Loucy (cell line): ENCODE results near the gene FIBCD1.

Source experiments
- H2AFZ ChIP-seq: fragments of 200-600 bp; sonication (generic); 2 replicates; pipeline ENCODE4 v1.6.0; 2016; ENCODE audit warnings: antibody characterized with exemption, mild to moderate bottlenecking, low read length, moderate library complexity
- H3F3A ChIP-seq: fragments of 200-600 bp; 2 replicates; pipeline ENCODE4 v1.6.0; 2016; ENCODE audit warnings: antibody characterized with exemption, low read depth, mild to moderate bottlenecking
- H3K27me3 ChIP-seq: fragments of 200-600 bp; sonication (generic); 2 replicates; pipeline ENCODE4 v1.6.1; 2014; ENCODE audit warnings: low read length, mild to moderate bottlenecking; ENCODE audit not compliant: insufficient read depth, poor library complexity, severe bottlenecking
- H3K36me3 ChIP-seq: fragments of 200-600 bp; sonication (generic); 2 replicates; pipeline ENCODE4 v1.6.1; 2016; ENCODE audit warnings: low read length; ENCODE audit not compliant: insufficient read depth
- H3K4me1 ChIP-seq: fragments of 200-600 bp; sonication (generic); 2 replicates; pipeline ENCODE4 v1.5.1; 2014; ENCODE audit warnings: low read length, mild to moderate bottlenecking; ENCODE audit not compliant: insufficient read depth, poor library complexity, severe bottlenecking
- H3K4me2 ChIP-seq: fragments of 200-600 bp; sonication (generic); 2 replicates; pipeline ENCODE4 v1.6.0; 2014; ENCODE audit warnings: antibody characterized with exemption, low read length, low read depth, mild to moderate bottlenecking; ENCODE audit not compliant: poor library complexity, severe bottlenecking
- H3K4me3 ChIP-seq: fragments of 200-600 bp; sonication (generic); 2 replicates; pipeline ENCODE4 v1.5.1; 2014; ENCODE audit warnings: low read length, mild to moderate bottlenecking, mixed read lengths; ENCODE audit not compliant: poor library complexity, severe bottlenecking
- H3K79me2 ChIP-seq: fragments of 200-600 bp; sonication (generic); 2 replicates; pipeline ENCODE4 v1.6.1; 2014; ENCODE audit warnings: low read length; ENCODE audit not compliant: insufficient read depth
- H3K9ac ChIP-seq: fragments of 200-600 bp; sonication (generic); 2 replicates; pipeline ENCODE4 v1.6.0; 2014; ENCODE audit warnings: mild to moderate bottlenecking, low read depth, low read length, moderate library complexity; ENCODE audit not compliant: poor library complexity, severe bottlenecking
- H3K9me2 ChIP-seq: fragments of 200-600 bp; sonication (generic); replicated peaks from 2 replicates; pipeline ENCODE4 v1.6.1; 2016; ENCODE audit warnings: low read depth, low read length, mixed read lengths
- H3K9me3 ChIP-seq: fragments of 200-600 bp; sonication (generic); 2 replicates; pipeline ENCODE4 v1.6.1; 2014; ENCODE audit warnings: mild to moderate bottlenecking, antibody characterized with exemption, low read length, low read depth; ENCODE audit not compliant: insufficient read depth
- H4K20me1 ChIP-seq: fragments of 200-600 bp; sonication (generic); 2 replicates; pipeline ENCODE4 v1.6.0; 2014; ENCODE audit warnings: antibody characterized with exemption, low read length, mild to moderate bottlenecking; ENCODE audit not compliant: insufficient read depth, poor library complexity, severe bottlenecking
- EZH2phosphoT487 ChIP-seq: fragments of 200-600 bp; IDR thresholded peaks from 2 replicates; pipeline ENCODE4 v1.6.1; 2018; ENCODE audit warnings: antibody characterized with exemption, mild to moderate bottlenecking, moderate library complexity, borderline replicate concordance
- TF ChIP-seq, protein P1 (sequence below): fragments of 200-600 bp; sonication (generic); conservative IDR thresholded peaks from 2 replicates; pipeline ENCODE4 v1.5.1; 2014; ENCODE audit warnings: mild to moderate bottlenecking, antibody characterized with exemption, low read length

The FIBCD1 gene

DNA sequence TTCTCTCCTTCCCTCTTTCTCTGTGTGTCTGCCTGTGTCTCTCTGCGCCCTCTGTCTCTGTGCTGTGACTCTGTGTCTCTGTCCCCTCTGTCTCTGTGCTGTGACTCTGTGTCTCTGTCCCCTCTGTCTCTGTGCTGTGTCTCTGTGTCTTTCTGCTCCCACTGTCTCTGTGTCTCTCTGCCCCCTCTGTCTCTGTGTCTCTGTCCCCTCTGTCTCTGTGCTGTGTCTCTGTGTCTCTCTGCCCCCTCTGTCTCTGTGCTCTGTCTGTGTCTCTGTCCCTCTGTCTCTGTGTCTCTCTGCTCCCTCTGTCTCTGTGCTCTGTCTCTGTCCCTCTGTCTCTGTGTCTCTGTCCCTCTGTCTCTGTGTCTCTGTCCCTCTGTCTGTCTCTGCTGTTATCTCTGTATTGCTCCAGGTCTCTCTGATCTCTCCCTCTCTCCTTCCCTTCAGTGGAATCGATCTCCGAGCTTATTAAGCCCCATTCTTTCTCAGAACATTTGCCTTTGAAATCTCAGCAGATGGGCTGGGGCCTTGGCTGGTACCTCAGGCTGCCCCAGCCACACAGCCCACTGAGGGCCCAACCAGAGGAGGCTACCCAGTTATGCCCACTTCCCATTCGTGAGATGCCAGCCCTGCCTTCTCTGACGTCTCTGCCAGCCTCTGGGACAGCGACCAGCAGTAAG lies 33.4 kb upstream of the FIBCD1 start:
- H3K79me2 ChIP-seq = no peaks in the 10 kb centered on the region
- no peak overlapping the region for H3K9ac ChIP-seq
- H4K20me1 ChIP-seq = no peaks in the 10 kb centered on the region
- H3K9me3 ChIP-seq = no peaks in the 10 kb centered on the region
- TF ChIP-seq, protein P1, sequence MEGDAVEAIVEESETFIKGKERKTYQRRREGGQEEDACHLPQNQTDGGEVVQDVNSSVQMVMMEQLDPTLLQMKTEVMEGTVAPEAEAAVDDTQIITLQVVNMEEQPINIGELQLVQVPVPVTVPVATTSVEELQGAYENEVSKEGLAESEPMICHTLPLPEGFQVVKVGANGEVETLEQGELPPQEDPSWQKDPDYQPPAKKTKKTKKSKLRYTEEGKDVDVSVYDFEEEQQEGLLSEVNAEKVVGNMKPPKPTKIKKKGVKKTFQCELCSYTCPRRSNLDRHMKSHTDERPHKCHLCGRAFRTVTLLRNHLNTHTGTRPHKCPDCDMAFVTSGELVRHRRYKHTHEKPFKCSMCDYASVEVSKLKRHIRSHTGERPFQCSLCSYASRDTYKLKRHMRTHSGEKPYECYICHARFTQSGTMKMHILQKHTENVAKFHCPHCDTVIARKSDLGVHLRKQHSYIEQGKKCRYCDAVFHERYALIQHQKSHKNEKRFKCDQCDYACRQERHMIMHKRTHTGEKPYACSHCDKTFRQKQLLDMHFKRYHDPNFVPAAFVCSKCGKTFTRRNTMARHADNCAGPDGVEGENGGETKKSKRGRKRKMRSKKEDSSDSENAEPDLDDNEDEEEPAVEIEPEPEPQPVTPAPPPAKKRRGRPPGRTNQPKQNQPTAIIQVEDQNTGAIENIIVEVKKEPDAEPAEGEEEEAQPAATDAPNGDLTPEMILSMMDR = no peak
- TF ChIP-seq EZH2phosphoT487 = no peak
- no peak overlapping the region for H3K4me2 ChIP-seq
- no peaks in the 10 kb centered on the region for H3K36me3 ChIP-seq
- H2AFZ ChIP-seq = no peak overlapping the region
- no peaks in the 10 kb centered on the region for H3K4me1 ChIP-seq
- H3K4me3 ChIP-seq = no peak overlapping the region
- H3K27me3 ChIP-seq = no peaks in the 10 kb centered on the region
- H3K9me2 ChIP-seq = no peaks in the 10 kb centered on the region
- H3F3A ChIP-seq = no peaks in the 10 kb centered on the region

DNA sequence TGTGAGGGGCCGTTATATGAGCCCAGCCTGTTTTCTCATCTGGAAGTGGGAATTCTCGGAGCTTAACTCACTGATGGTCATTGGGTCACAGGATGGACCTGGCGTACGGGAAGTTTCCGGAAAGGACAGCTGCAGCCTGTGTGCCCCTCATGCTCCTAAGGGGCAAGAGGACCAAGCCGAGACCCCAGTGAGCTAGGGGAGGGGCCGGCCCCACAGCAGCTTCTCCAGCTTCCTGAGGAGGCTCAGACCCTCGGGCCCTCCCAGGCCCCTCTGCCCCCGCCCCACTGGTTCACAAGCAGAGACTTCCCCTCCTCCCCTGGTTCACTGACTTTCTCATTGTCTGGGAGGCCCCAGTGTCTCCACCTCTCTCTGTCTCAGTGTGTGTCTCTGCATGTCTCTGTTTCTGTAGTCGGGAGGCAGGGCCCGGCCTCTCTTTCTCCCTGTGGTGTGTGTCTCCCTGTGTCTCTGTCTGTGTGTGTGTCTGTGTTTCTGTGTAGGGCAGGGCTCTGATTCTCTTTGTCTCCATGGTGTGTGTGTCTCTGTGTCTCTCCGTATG lies 32.3 kb upstream of the FIBCD1 start:
- H3K9ac ChIP-seq = no peak overlapping the region
- no peaks in the 10 kb centered on the region for H4K20me1 ChIP-seq
- H3K4me1 ChIP-seq = no peaks in the 10 kb centered on the region
- H3K9me3 ChIP-seq = no peaks in the 10 kb centered on the region
- H3K27me3 ChIP-seq = no peaks in the 10 kb centered on the region
- H3F3A ChIP-seq = no peaks in the 10 kb centered on the region
- no peak overlapping the region for H3K4me3 ChIP-seq
- TF ChIP-seq, protein P1 = no peak
- no peak for TF ChIP-seq EZH2phosphoT487
- H3K4me2 ChIP-seq = no peak overlapping the region
- no peak overlapping the region for H2AFZ ChIP-seq
- H3K79me2 ChIP-seq = no peaks in the 10 kb centered on the region
- no peaks in the 10 kb centered on the region for H3K36me3 ChIP-seq
- no peaks in the 10 kb centered on the region for H3K9me2 ChIP-seq

DNA sequence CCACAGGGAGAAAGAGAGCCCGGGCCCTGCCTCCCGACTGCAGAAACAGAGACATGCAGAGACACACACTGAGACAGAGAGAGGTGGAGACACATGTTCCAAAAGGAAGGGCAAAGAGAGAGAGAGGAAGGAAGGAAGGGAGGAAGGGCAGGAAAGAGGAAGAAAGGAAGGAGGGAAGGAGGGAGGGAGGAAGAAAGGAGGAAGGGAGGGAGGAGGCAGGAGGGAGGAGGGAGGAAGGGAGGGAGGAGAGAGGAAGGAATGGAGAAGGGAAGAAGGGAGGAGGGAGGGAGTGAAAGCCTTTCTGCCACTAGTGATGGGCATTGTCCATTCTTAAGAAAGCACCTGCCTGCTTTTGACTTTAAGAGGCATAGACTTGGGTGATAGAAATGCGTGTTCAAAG lies 31.8 kb upstream of the FIBCD1 start:
- no peak overlapping the region for H3K4me2 ChIP-seq
- H3K27me3 ChIP-seq = no peaks in the 10 kb centered on the region
- H4K20me1 ChIP-seq = no peaks in the 10 kb centered on the region
- H3K4me3 ChIP-seq = no peak overlapping the region
- H3K36me3 ChIP-seq = no peaks in the 10 kb centered on the region
- H3F3A ChIP-seq = no peaks in the 10 kb centered on the region
- H3K9me2 ChIP-seq = no peaks in the 10 kb centered on the region
- H2AFZ ChIP-seq = no peak overlapping the region
- no peaks in the 10 kb centered on the region for H3K9me3 ChIP-seq
- no peak for TF ChIP-seq EZH2phosphoT487
- TF ChIP-seq, protein P1 = no peak
- H3K79me2 ChIP-seq = no peaks in the 10 kb centered on the region
- H3K9ac ChIP-seq = no peak overlapping the region
- H3K4me1 ChIP-seq = no peaks in the 10 kb centered on the region
